Gastrocnemius medialis (tissue), 4 donors: ENCODE data around the gene WDR77.

ENCODE experiments used
- CTCF ChIP-seq, 5 experiments: fragments of 450-650 bp in 3 of 5; fragments of 200-600 bp in 2 of 5; sonication (generic) in 2 of 5; IDR thresholded peaks in 4 of 5; conservative IDR thresholded peaks in 1 of 5; 1 replicate in 4 of 5; 2 replicates in 1 of 5; pipeline ENCODE4 v1.5.1; 2016 to 2019; ENCODE audit warnings: antibody characterized with exemption in 5 of 5, mild to moderate bottlenecking in 3 of 5, moderate library complexity in 3 of 5
- POLR2A ChIP-seq, 2 donors: fragments of 450-650 bp; IDR thresholded peaks; one replicate each; pipeline ENCODE4 v1.6.1; 2017; ENCODE audit warnings: antibody characterized with exemption in 2 of 2, mild to moderate bottlenecking in 2 of 2, moderate library complexity in 2 of 2

DNA sequence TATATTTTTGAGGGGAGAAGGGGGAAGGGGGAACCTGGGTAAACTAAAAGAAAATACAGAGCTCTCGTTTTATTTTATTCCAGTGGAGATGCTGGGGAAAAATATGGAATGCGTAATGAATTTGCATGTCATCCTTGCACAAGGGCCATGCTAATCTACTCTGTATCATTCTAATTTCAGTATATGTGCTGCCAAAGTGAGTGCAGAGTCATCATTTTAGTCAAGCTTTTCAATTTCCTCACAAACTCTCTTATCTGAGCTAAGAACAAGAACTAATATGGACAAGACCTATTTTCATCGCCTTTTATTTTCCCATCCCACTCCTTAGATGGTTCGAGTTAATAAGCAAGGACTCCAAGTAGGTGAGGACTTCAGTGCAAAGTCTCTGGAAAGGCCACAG, 41.2 kb upstream of the WDR77 start:
- TF ChIP-seq CTCF (IDR thresholded peaks at IDR 0.05 in 4 of 5, conservative IDR thresholded peaks at IDR 0.05 in 1 of 5) (no peak), POLR2A (IDR thresholded peaks at IDR 0.05) (no peak)
